Measurements from ENCODE around the gene TRIO.
A peak's percentile ranks its signal among the peaks of the same experiment; 100 is the strongest.
"Not testable (repeated sequence)": the region's sequence is repeated elsewhere in the genome, so short reads cannot be mapped to it uniquely, and the experiment has no call there.

The TRIO gene

GRCh38 chr5:14415024-14415697 is 272.0 kb downstream of the TRIO start:
- no peak for DNase-seq (ENCODE audit: low spot score)

GRCh38 chr5:14415698-14416074 is 272.5 kb downstream of the TRIO start:
- DNase-seq (ENCODE audit: low spot score), result no peak

- DNase-seq (ENCODE audit: low spot score), result no peak
Observed at GRCh38 chr5:14416621-14417275, 273.6 kb downstream of the TRIO start.

GRCh38 chr5:14417276-14417730 is 274.2 kb downstream of the TRIO start:
- peak; percentile 64 for DNase-seq (ENCODE audit: low spot score)

GRCh38 chr5:14417792-14418765 is 274.9 kb downstream of the TRIO start:
- DNase-seq (ENCODE audit: low spot score), result no peak

- no peak for DNase-seq (ENCODE audit: low spot score)
Observed at GRCh38 chr5:14419686-14420085, 276.5 kb downstream of the TRIO start.

GRCh38 chr5:14420101-14420811 is 277.1 kb downstream of the TRIO start:
- peak; percentile 41 for DNase-seq (ENCODE audit: low spot score)

GRCh38 chr5:14421851-14422250 is 278.7 kb downstream of the TRIO start:
- no peak for DNase-seq (ENCODE audit: low spot score)

GRCh38 chr5:14424011-14424685 is 281.0 kb downstream of the TRIO start:
- DNase-seq (ENCODE audit: low spot score), result no peak

- no peak for DNase-seq (ENCODE audit: low spot score)
Observed at GRCh38 chr5:14425559-14425958, 282.4 kb downstream of the TRIO start.

GRCh38 chr5:14426521-14426920 is 283.4 kb downstream of the TRIO start:
- DNase-seq (ENCODE audit: low spot score), result no peak

GRCh38 chr5:14428302-14429081 is 285.4 kb downstream of the TRIO start:
- no peak for DNase-seq (ENCODE audit: low spot score)

- no peak for DNase-seq (ENCODE audit: low spot score)
Observed at GRCh38 chr5:14429101-14430050, 286.2 kb downstream of the TRIO start.

GRCh38 chr5:14431534-14431933 is 288.4 kb downstream of the TRIO start:
- no peak for DNase-seq (ENCODE audit: low spot score)

- no peak for DNase-seq (ENCODE audit: low spot score)
Observed at GRCh38 chr5:14432931-14433589, 289.9 kb downstream of the TRIO start.

GRCh38 chr5:14435481-14435880 is 292.3 kb downstream of the TRIO start:
- DNase-seq (ENCODE audit: low spot score), result no peak

- DNase-seq (ENCODE audit: low spot score), result not testable (repeated sequence)
Observed at GRCh38 chr5:14436122-14436521, 293.0 kb downstream of the TRIO start.

GRCh38 chr5:14436801-14437542 is 293.8 kb downstream of the TRIO start:
- no peak for DNase-seq (ENCODE audit: low spot score)
